SK-N-MC (cell line): ENCODE results near the gene PCGF1.
"Not testable (repeated sequence)": the region's sequence is repeated elsewhere in the genome, so short reads cannot be mapped to it uniquely, and the experiment has no call there.

Source experiments
- EZH2 ChIP-seq: fragments of 200-600 bp; sonication (generic); IDR thresholded peaks from one replicate; pipeline ENCODE4 v1.6.1; 2017; ENCODE audit warnings: antibody characterized with exemption
- FOXP2 ChIP-seq: optimal IDR thresholded peaks from 2 replicates; pipeline ENCODE3; 2011; ENCODE audit warnings: mild to moderate bottlenecking, moderate library complexity; ENCODE audit not compliant: insufficient read depth; ENCODE audit errors: extremely low read length, control extremely low read depth
- POLR2AphosphoS5 ChIP-seq: IDR thresholded peaks from 2 replicates; pipeline ENCODE4 v1.6.1; 2012; ENCODE audit warnings: mild to moderate bottlenecking, low read depth, low read length, borderline replicate concordance

DNA sequence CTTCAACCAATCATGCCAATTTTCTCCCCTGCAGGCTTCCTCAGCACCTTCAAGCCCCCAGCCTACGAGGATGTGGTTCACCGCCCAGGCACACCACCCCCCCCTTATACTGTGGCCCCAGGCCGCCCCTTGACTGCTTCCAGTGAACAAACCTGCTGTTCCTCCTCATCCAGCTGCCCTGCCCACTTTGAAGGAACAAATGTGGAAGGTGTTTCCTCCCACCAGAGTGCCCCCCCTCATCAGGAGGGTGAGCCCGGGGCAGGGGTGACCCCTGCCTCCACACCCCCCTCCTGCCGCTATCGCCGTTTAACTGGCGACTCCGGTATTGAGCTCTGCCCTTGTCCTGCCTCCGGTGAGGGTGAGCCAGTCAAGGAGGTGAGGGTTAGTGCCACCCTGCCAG, 47.3 kb downstream of the PCGF1 start:
- TF ChIP-seq EZH2, POLR2AphosphoS5, FOXP2: not testable (repeated sequence)
